HG03039 (cell line): ENCODE measurements around the gene IL17REL.

Experiments
- ATAC-seq: cut with Tn5 transposase; IDR thresholded peaks from one replicate; pipeline ENCODE4 v1.9.1; 2021; ENCODE audit warnings: mild to moderate bottlenecking, moderate library complexity; ENCODE audit not compliant: unreplicated experiment

IL17REL gene

DNA sequence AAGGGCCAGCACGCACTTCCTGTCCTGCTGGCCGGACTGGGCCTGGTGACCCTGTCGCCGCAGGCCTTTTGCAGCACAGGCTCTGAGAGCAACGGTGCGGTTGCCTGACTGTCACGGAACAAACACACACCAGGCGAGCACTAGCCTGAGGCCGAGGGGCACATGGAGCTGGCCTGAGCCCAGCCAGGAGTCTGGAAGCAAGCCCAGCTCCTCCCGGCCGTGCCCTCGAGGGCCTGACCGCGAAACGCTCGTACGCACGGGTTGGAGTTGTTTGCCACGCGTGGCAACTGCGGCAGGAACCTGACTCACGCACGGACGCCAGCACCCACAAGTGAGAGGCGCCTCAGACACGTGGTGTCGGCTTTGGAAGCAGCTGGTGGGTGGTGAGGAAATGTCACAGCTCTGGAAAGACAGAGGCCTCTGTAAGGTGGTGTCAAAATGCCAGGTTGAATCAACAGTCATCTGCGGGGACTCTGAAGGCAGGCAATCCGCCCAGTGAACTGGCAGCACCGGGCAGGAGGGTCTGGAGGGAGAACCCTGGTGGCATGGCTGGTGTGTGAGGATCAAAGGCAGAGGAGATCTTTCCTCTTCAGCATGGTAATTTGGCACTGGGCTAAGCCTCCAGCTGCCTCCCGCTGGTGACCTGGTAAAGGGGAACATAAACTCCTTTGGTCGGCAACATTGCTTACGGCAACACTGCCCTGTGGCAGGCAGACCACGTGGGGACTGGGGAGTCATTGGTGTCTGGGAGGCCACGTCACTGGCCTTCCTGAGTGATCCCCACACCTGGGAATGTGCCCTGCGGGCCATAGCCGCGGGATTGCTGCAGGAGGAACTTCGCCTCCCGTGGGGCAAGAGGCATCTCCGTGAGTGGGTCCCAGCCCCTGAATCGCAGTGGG, 15.3 kb upstream of the IL17REL start:
- ATAC-seq, result no peak

DNA sequence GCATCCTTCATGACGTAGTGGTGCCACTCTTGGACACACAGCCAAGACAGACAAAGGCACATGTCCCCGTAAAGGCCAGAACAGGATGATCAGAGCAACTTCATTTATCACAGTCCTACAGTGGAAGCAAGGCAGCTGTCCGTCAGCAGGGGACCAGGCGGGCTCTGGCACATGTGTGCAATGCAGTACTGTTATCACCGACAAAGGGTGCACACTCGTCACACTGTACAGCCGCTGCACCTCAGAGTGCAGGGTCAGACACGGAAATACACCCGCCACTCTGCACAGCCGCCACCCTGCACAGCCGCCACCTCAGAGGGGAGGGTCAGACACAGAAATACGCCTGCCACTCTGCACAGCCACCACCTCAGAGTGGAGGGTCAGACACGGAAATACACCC, 13.4 kb upstream of the IL17REL start:
- ATAC-seq, result no peak

DNA sequence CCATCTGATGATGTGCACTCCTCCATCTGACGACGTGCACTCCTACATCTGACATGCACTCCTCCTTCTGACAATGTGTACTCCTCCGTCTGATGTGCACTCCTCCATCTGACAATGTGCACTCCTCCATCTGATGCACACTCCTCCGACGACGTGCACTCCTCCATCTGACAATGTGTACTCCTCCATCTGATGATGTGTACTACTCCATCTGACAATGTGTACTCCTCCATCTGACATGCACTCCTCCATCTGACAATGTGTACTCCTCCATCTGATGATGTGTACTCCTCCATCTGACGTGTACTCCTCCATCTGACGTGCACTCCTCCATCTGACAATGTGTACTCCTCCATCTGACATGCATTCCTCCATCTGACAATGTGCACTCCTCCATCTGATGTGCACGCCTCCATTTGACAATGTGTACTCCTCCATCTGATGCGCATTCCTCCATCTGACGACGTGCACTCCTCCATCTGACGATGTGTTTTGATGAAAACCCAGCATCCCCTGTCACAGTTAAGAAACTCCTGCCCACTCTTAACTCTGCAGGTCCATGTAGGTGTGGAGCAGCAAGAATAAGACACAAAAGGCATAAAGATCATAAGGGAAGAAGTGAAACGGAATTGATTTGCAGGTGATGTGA, 9.7 kb upstream of the IL17REL start:
- no peak for ATAC-seq

DNA sequence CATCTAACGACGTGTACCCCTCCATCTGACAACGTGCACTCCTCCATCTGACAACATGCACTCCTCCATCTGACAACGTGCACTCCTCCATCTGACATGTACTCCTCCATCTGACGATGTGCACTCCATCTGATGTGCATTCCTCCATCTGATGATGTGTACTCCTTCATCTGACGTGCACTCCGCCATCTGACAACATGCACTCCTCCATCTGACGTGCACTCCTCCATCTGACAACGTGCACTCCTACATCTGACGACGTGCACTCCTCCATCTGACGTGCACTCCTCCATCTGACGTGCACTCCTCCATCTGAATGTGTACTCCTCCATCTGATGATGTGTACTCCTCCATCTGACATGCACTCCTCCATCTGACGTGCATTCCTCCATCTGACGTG, 8.0 kb upstream of the IL17REL start:
- ATAC-seq, result no peak

DNA sequence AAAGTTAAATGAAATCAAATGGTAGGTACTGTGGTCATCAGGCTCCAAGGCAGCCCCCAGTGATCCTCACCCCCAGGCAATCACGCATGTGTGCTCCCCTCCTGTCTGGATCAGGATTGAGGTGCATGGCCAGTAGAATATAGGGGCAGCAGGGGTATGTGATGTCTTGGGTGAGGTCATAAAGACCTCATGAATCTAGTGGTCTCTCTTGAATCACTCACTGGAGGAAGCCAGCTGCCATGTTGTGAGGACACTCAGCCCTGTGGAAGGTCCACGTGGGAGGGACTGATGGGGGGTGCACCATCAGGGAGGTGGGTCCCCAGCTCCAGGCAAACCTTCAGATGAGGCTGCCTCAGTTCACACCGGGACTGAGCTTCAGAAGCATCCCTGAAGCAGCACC, 6.8 kb upstream of the IL17REL start:
- ATAC-seq, result no peak

DNA sequence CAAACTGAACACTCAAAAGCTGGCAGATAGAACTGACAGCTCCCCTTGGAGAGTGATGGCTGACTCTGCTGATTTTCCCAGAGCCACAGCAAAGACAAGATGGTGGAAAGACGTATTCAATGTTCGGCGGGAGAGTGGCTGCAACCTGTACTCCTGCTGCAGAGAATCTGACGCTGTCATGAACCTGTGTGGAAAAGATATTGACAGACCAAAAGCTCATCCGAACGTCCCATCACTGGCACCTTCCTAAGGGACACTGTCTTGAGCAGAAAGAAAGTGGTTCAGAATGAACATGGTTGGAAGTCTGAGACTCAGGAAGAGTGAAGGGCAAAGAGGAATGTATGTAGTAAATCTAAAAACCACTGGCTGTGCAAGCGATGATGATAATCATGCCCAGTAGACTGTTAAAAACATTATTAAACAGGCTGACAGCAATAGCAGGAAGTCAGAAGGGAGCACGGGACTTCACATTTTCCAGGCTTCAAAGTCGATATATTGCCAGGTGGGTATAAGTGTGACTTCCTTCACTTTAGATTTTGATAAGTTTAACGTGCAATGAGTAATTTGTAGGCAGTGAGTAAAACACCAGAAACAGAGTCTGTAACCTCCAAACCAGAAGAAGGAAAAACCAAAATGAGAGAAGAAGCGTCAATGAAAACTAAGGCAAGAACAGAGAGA, 6.2 kb upstream of the IL17REL start:
- no peak for ATAC-seq

DNA sequence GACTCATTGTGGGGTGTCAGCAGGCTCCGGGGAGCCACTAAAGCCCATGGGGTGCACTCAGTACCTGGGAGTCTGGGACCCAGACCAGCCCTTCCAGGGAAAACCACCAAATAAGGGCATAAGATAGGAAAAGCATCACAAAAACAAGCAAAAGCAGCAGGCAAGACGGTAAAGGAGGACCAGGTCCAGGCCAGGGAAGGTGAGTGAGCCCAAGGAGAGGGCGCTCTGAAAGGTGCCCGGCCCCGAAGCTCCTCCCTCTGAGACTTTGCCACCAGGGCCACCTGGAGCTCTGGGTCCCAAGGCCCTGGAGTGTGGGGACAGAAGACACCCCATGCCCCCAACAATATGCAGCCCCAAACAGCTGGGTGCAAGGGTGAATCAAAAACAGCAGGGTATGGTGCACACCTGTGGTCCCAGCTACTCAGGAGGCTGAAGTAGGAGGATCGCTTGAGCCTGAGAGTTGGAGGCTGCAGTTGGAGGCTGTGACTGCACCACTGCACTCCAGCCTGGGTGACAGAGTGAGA, 5.2 kb upstream of the IL17REL start:
- no peak for ATAC-seq

DNA sequence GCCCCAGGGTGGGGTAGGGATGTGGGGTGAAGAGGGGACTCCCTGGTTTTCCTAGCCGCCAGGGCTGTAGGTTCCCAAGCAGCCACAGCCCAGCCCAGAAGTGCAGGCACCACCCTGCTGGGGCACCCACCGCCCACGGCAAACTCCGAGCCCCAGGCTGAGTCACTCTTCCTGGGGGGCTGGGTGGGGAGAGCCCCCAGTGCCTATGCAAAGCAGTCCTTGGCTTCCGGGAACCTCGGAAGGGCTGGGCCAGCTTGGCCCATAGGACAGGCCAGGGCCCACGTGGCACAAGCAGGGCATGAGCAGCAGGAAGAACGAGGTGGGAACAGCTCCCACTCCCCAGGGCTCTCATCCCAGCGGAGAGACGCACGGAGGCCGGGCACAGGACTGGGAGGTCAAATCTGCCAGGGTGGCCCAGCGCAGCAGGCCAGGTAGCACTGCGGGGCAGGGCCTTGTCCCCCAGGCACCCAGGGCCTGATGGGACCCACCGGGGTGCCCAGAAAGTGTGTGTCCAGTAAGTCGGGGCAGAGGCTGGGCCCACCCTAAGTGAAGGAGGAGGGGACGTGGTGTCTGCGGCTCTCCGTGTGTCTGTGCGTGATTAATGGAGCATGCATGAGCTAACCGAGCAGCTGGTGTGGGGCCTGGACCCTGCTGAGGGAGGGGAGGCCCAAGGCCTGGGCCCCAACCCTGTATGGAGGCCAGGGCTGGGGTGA, 4.6 kb upstream of the IL17REL start:
- ATAC-seq, result no peak

DNA sequence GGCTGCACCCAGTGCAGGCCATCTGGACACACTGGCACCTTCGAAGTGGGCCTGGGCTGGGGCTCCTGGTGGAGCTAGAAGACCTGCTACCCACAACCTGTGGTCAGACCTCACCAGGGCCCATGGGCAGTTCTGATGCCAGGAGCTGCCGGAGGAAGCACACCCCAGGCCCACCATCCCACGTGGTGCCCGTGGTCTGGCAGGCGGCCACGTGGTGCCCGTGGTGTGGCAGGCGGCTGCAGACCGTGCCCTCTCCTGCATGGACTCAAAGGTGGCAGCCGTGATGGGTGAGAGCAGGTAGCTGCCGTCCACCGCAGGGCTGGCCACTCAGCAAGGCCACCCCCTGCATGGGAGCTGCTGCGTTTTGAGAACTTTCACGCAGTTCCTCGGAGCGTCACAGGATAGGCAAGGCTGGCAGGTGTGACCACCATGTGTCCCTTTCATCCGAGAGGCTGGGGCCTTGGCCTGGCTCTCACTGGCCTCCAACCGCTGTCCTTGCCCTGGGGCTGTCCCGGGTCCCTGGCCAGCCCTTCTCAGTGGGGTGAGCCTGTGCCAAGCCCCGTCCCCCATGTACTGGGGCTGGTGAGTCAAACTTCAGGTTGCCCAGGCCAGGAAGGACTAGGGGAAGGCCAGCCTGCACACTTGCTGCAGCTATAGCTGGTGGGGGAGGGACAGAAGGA, 3.9 kb upstream of the IL17REL start:
- ATAC-seq, result no peak

DNA sequence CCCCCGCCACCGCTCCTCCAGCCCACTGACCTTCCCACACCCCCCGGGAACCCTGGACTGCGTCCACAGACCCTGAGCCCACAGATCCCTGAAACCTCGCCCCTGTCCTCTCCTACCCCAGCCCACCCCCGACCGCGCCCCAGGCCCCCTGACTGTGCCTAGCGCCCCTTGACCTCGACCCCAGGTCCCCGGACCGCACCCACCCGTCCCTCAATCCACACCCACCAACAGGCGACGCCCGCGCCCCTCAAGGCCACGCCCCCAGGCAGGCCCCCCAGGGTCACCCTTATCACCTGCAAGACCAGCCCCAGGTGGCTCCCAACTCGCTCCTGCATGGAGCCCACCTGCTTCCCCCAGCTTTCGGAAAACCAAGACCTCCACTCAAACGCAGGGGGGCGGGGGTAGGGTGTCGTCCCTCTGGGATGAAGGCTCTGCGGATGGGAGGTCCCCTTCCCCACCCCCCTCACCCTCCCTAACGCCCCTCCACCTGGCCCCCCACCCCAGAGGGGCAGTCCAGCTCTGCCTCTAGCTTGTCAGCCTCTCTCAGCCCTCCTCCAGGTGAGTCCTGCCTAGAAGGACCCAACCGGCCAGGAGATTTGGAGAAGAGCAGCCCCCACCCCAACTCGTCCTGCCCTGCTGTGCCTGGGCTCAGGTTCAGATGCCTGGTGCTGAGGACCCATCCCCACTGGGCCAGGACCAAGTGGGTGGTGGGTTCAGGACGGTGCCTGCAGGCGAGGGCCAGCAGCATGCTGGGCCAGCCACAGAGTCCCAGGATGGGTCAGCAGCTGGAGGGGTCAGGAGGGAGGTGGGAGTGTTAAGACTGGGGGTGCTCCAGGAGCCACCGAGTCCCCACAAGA, 3.1 kb upstream of the IL17REL start:
- no peak for ATAC-seq

DNA sequence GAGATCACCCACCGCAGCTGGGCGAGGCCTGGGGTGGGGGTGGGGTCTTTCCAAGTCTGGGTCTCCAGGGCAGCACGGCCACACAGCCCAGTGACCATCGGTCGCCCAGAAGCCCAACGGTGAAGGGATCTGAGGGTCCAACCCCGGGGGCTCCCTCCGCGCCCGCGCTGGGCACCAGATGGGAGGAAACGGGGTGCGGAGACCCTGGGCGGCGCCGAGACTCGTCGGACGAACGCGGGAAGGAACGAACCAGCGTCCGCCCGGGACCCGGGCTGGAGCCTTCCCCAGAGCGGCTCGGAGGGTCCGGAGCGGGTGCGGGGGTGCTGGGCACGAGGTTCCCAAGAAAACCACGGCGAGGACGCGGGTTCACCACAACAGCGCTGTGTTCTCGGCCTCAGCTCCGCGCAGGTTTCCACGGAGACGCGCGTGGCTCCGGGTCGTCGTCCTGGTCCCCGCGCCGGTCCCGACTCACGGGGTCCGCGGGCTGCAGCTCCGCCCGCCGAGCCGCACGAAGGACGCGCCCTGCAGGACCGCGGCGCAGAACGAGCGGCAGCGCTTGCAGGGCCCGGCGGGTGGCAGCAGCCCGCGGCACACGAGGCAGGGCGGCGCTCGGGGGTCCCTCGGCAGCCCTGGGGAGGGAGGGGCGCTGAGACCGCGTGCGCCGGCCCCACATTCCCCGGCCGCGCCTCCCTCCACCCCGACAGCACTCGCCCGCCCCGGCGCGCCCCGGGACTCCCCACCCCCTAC, 2.3 kb upstream of the IL17REL start:
- no peak for ATAC-seq

DNA sequence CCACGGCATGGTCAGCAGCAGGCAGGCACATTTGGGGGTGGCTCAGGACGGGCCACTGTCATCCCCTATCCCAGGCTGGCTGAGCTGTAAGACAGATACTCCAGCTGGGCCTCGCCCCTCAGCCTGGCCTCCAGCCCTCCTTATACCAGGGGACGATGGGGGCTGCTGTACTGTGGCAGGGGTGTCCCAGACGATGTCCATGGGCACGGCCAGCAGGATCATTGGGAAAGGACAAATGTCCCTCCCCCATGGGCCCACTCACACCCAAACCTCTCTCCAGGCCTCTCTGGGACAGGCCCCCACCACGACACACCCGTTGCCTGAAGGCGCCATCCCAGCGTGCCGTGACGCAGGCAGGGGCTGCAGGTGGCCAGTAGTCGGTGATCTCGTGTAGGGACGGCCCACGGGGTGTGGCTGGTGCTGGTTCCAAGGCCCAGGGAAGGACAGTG, 1.5 kb upstream of the IL17REL start:
- ATAC-seq, result no peak

DNA sequence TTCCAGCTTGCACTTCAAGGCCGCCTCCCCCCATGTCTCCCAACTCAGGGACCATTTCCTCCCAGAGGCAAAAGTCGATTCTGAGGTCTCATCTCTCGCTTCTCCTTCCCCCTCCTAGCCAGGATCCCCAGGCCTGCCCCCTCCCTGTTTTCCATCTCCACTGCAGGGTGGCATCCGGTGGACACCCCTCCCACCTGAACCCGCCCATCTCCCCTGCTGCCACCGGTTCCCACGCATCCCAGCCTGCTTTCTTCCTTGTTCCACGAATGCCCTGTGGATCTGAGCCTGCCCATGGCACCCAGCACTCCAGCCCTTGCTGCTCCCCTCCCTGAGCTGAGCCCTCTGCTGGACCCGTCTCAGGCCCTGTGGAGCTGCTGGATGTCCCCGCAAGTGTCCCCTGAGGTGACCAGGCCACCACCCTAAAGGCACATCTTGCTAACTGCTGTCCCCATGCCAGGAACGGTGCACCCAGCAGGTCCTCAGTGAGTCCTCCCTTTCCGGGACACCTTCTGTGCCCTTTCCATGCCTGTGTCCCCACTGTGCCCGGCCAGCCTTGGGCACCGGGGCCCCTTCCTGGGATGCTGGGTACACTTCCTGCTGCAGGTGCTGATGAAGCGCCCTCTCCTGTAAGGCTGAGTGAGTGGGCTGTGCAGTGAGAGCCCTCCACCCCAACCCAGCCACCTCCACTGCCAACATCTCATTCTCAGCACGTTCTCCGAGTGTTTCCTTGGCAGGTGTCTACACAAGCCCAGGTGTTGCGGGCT, 936 bp downstream of the IL17REL start:
- ATAC-seq, result no peak

DNA sequence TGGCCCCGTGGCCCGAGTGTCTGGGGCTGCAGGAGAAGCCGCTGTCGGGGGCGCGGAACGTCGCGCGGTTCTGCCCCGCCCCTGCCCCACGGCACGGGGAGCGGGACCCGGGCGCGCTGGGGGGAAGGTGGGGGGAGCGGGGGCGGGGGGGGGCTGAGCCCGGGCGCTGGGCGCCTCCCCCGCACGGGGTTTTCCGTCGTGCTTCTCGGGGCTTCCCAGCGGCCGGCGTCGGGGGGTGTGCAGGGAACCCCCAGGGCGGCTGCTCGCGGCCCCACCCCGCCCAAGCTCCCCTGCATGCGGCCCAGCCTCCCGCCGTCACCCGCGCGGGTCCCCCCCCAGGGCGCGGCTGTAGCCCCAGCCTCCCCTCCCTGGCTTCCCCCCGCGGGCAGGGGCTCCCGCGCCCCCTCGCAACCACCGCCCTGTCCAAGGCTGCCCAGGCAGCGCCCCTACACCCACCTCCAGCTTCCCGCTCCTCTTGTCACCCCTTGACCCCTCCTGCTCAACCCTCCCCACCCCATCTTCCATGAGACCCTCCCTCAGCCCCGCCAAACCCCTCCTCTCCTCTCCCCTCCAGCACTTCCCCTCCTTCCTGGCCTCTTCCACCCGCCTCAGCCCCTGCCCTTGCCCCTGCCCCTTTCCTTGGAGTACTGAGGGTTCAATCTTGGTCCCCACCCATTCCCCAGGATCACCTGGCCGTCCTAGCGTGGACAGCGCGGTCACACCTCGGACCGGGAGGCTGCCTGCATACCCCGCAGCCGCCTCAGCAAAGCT, 1.7 kb downstream of the IL17REL start:
- ATAC-seq, result no peak

DNA sequence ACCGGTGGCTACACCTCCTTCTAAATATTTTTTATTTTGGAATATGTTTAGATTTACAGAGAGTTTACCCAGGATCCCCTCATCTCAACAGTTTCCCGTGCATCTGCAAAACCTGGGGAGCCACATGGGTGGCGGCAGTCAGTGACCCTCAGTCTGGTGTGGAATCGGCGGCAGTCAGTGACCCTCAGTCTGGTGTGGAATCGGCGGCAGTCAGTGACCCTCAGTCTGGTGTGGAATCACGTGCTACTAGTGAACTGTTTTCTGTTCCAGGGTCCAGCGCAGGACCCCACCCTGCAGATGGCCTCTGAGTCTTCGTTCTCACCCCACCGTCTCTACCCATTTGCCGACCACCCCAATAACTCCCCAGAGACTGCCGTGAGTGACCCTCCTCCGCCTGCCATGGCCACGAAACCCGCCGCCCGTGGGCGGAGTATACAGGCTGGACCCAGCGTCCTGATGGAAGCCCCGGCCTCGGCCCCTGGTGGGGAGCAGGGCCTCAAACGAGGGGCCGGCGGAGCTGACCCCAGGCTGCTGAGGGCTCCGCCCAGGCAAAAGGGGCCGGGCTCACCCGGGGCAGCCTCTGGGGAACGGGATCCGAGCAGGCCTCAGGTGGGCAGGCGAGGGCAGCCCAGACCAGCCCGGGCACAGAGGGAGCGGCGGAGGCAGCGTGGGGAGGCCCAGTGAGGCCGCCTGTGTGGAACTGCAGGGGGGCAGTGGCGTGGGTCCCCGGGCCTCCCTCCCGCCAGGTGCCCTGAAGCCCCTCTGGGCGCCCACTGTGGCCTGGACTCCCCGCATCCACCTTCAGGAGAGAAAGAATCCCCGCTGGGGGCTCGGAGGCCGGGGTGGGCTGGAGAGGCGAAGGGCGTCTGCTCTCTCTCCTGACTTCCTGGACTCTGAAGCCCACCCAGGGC, 2.5 kb downstream of the IL17REL start:
- ATAC-seq, result no peak

DNA sequence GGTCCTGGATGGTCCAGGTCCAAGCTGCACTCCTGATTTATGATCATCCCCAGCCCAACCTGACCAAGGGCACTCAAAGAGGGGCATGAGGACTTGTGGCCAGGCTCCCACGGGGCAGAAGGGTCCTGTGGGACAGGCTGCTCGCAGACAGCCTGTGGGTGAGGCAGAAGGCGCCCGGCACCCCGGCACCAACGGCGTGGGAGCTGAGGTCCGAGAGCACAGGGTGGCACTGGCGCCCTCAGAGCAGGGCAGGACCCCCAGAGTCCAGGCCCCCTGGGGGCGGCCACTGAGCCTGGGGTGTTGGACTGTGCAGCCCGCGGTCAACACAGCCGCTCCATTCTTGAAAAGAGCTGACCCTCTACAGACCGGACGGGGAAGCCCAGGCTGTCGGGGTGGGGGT, 3.3 kb downstream of the IL17REL start:
- ATAC-seq, result no peak
